Urothelium cell line (cell line): ENCODE measurements around the gene UNC13B.
"Not testable (repeated sequence)": the region's sequence is repeated elsewhere in the genome, so short reads cannot be mapped to it uniquely, and the experiment has no call there.

Experiments used
- DNase-seq: peaks from one replicate; pipeline ENCODE4 v3.0.0; 2011; ENCODE audit warnings: low spot score, mixed read lengths
- FAIRE-seq: peaks from 2 replicates; lab custom pipeline; 2011; peaks lifted over from hg19 to GRCh38; lab: Jason Lieb, UNC

Gene UNC13B

GRCh38 chr9:35161713-35162604 lies at the start of gene UNC13B:
UNC13B (plus strand) TSS chr9:35162009; CDS start chr9:35162284, 275 bp downstream.
- DNase-seq (peak; percentile 98), FAIRE-seq (peak; percentile 92)

- DNase-seq (no peak), FAIRE-seq (no peak)
Observed at GRCh38 chr9:35112257-35113020, 49.4 kb upstream of the UNC13B start.

GRCh38 chr9:35114113-35114839 lies 47.5 kb upstream of the UNC13B start:
- DNase-seq, result peak; percentile 78
- FAIRE-seq, result no peak

- FAIRE-seq (no peak), DNase-seq (no peak)
Observed at GRCh38 chr9:35114840-35115628, 46.8 kb upstream of the UNC13B start.

- peak; percentile 93 for DNase-seq
- FAIRE-seq, result peak; percentile 95
Observed at GRCh38 chr9:35115680-35116538, 45.9 kb upstream of the UNC13B start, which contains the start of gene ATOSB. ATOSB (minus strand) TSS chr9:35115862; CDS start chr9:35108274, 7,588 bp downstream.

- DNase-seq, result no peak
- no peak for FAIRE-seq
Observed at GRCh38 chr9:35116539-35116897, 45.3 kb upstream of the UNC13B start.

- FAIRE-seq (no peak), DNase-seq (peak; percentile 86)
Observed at GRCh38 chr9:35116898-35117551, 44.8 kb upstream of the UNC13B start.

- no peak for FAIRE-seq
- no peak for DNase-seq
Observed at GRCh38 chr9:35134920-35135319, 26.9 kb upstream of the UNC13B start.

GRCh38 chr9:35135988-35136387 lies 25.8 kb upstream of the UNC13B start:
- FAIRE-seq, result no peak
- DNase-seq, result no peak

- DNase-seq, result no peak
- no peak for FAIRE-seq
Observed at GRCh38 chr9:35136866-35137265, 24.9 kb upstream of the UNC13B start.

GRCh38 chr9:35140093-35140492 lies 21.7 kb upstream of the UNC13B start:
- DNase-seq, result no peak
- FAIRE-seq, result no peak

GRCh38 chr9:35142037-35142436 lies 19.8 kb upstream of the UNC13B start:
- peak; percentile 66 for FAIRE-seq
- no peak for DNase-seq

GRCh38 chr9:35147941-35148563 lies 13.8 kb upstream of the UNC13B start:
- DNase-seq, FAIRE-seq: not testable (repeated sequence)

GRCh38 chr9:35152926-35153325 lies 8.9 kb upstream of the UNC13B start:
- DNase-seq, result no peak
- no peak for FAIRE-seq

GRCh38 chr9:35156781-35157180 lies 5.0 kb upstream of the UNC13B start:
- FAIRE-seq (no peak), DNase-seq (no peak)

GRCh38 chr9:35157836-35158235 lies 4.0 kb upstream of the UNC13B start:
- not testable (repeated sequence) for DNase-seq, FAIRE-seq

GRCh38 chr9:35158501-35159280 lies 3.1 kb upstream of the UNC13B start:
- FAIRE-seq, result no peak
- no peak for DNase-seq
